Measurements from ENCODE around the gene CDK11B.
"Not testable (repeated sequence)": the region's sequence is repeated elsewhere in the genome, so short reads cannot be mapped to it uniquely, and the experiment has no call there.

GRCh38 chr1:1700557-1700956 is 41.8 kb upstream of the CDK11B start:
- TF ChIP-seq CTCF, POLR2A (IDR thresholded peaks at IDR 0.05): not testable (repeated sequence)

All from ovary (tissue), 3 donors.